Measurements from ENCODE around the gene SGSH. TPM values are rescaled to one million over a fixed set of nuclear protein-coding genes. Genes with fewer than 3 reads are reported as not detected.

SGSH gene
- polyA plus RNA-seq, 1 donor (not counting 4 experiments of a cell fraction or from before 2014, with no cell fraction given) = 9.6 TPM

GRCh38 chr17:80173126-80173525 lies 47.0 kb downstream of the SGSH start:
- no peak for TF ChIP-seq EZH2 (IDR thresholded peaks at IDR 0.05; ENCODE audit: low read length)
- TF ChIP-seq, protein P1, sequence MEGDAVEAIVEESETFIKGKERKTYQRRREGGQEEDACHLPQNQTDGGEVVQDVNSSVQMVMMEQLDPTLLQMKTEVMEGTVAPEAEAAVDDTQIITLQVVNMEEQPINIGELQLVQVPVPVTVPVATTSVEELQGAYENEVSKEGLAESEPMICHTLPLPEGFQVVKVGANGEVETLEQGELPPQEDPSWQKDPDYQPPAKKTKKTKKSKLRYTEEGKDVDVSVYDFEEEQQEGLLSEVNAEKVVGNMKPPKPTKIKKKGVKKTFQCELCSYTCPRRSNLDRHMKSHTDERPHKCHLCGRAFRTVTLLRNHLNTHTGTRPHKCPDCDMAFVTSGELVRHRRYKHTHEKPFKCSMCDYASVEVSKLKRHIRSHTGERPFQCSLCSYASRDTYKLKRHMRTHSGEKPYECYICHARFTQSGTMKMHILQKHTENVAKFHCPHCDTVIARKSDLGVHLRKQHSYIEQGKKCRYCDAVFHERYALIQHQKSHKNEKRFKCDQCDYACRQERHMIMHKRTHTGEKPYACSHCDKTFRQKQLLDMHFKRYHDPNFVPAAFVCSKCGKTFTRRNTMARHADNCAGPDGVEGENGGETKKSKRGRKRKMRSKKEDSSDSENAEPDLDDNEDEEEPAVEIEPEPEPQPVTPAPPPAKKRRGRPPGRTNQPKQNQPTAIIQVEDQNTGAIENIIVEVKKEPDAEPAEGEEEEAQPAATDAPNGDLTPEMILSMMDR (optimal IDR thresholded peaks at IDR 0.05 in 1 of 3, IDR thresholded peaks at IDR 0.05 in 1 of 3, conservative IDR thresholded peaks at IDR 0.05 in 1 of 3; ENCODE audit: extremely low read depth in 1 of 3, insufficient read depth in 2 of 3, low read length in 3 of 3) = no peak
- Histone ChIP-seq H3K9me1 (ENCODE audit: control insufficient read depth, extremely low read depth, insufficient read depth, low read length) (no peaks in the 10 kb centered on the region), H3K9me3 (ENCODE audit: control insufficient read depth, low read depth, low read length) (no peaks in the 10 kb centered on the region), H3K9ac (ENCODE audit: control insufficient read depth, extremely low read depth, insufficient read depth, low read length) (no peak overlapping the region), H4K20me1 (ENCODE audit: control insufficient read depth, extremely low read depth, insufficient read depth, low read length) (no peaks in the 10 kb centered on the region), H3K4me1 (ENCODE audit: control insufficient read depth, extremely low read depth, insufficient read depth, low read length) (peaks cover 14% of the 10 kb centered on the region), H3K79me2 (ENCODE audit: control insufficient read depth, insufficient read depth, low read length) (no peaks in the 10 kb centered on the region), H3K36me3 (ENCODE audit: control insufficient read depth in 2 of 2, extremely low read depth in 1 of 2, insufficient read depth in 2 of 2, low read length in 2 of 2) (no peaks in the 10 kb centered on the region), H3K4me3 (ENCODE audit: control insufficient read depth in 2 of 3, extremely low read depth in 1 of 3, insufficient read depth in 2 of 3, low read depth in 1 of 3, low read length in 3 of 3) (no peak overlapping the region), H3K27me3 (ENCODE audit: control insufficient read depth, extremely low read depth, insufficient read depth, low read length) (peaks cover 6% of the 10 kb centered on the region), H3K27ac (ENCODE audit: control insufficient read depth, insufficient read depth, low read length) (no peak overlapping the region), H3K4me2 (ENCODE audit: control insufficient read depth, extremely low read depth, insufficient read depth, low read depth, low read length) (no peak overlapping the region), H2AFZ (ENCODE audit: control insufficient read depth, low read length) (no peak overlapping the region)
- no peak for DNase-seq (ENCODE audit: low read depth, low spot score)
- dilution Hi-C loops (cut with MboI; ENCODE audit: extremely low pct_ligation_motif_present, low sequenced_read_pairs) = no loop called here
- no peak for FAIRE-seq

GRCh38 chr17:80171681-80172080 lies 48.5 kb downstream of the SGSH start:
- Histone ChIP-seq H3K27ac (ENCODE audit: control insufficient read depth, insufficient read depth, low read length) (no peak overlapping the region), H3K4me1 (ENCODE audit: control insufficient read depth, extremely low read depth, insufficient read depth, low read length) (peaks cover 14% of the 10 kb centered on the region), H4K20me1 (ENCODE audit: control insufficient read depth, extremely low read depth, insufficient read depth, low read length) (no peaks in the 10 kb centered on the region), H3K9me3 (ENCODE audit: control insufficient read depth, low read depth, low read length) (no peaks in the 10 kb centered on the region), H3K9me1 (ENCODE audit: control insufficient read depth, extremely low read depth, insufficient read depth, low read length) (no peaks in the 10 kb centered on the region), H3K36me3 (ENCODE audit: control insufficient read depth in 2 of 2, extremely low read depth in 1 of 2, insufficient read depth in 2 of 2, low read length in 2 of 2) (no peaks in the 10 kb centered on the region), H3K4me3 (ENCODE audit: control insufficient read depth in 2 of 3, extremely low read depth in 1 of 3, insufficient read depth in 2 of 3, low read depth in 1 of 3, low read length in 3 of 3) (no peak overlapping the region), H3K4me2 (ENCODE audit: control insufficient read depth, extremely low read depth, insufficient read depth, low read depth, low read length) (no peak overlapping the region), H3K79me2 (ENCODE audit: control insufficient read depth, insufficient read depth, low read length) (no peaks in the 10 kb centered on the region), H3K27me3 (ENCODE audit: control insufficient read depth, extremely low read depth, insufficient read depth, low read length) (peaks cover 6% of the 10 kb centered on the region), H2AFZ (ENCODE audit: control insufficient read depth, low read length) (no peak overlapping the region), H3K9ac (ENCODE audit: control insufficient read depth, extremely low read depth, insufficient read depth, low read length) (no peak overlapping the region)
- FAIRE-seq (no peak), DNase-seq (ENCODE audit: low read depth, low spot score) (no peak)
- dilution Hi-C loops (cut with MboI; ENCODE audit: extremely low pct_ligation_motif_present, low sequenced_read_pairs) = no loop called here
- TF ChIP-seq EZH2 (IDR thresholded peaks at IDR 0.05; ENCODE audit: low read length) = no peak
- TF ChIP-seq, protein P1 (optimal IDR thresholded peaks at IDR 0.05 in 1 of 3, IDR thresholded peaks at IDR 0.05 in 1 of 3, conservative IDR thresholded peaks at IDR 0.05 in 1 of 3; ENCODE audit: extremely low read depth in 1 of 3, insufficient read depth in 2 of 3, low read length in 3 of 3) = no peak
